ENCODE results near the gene LIPC.

DNA sequence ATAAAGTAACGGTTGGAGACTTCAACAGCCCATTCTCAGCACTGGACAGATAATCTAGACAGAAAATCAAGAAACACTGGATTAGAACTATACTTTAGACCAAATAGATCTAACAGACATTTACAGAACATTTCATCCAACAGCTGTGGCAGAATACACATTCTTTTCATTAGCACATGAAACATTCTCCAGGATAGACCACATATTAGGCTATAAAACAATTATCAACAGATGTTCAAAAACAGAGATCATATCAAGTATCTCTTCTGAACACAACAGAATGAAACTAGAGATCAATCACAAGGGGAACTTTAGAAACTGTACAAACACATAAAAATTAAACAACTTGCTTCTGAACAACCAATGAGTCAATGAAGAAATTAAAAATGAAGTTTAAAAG lies 184.4 kb downstream of the LIPC start:
- TF ChIP-seq, protein P1, sequence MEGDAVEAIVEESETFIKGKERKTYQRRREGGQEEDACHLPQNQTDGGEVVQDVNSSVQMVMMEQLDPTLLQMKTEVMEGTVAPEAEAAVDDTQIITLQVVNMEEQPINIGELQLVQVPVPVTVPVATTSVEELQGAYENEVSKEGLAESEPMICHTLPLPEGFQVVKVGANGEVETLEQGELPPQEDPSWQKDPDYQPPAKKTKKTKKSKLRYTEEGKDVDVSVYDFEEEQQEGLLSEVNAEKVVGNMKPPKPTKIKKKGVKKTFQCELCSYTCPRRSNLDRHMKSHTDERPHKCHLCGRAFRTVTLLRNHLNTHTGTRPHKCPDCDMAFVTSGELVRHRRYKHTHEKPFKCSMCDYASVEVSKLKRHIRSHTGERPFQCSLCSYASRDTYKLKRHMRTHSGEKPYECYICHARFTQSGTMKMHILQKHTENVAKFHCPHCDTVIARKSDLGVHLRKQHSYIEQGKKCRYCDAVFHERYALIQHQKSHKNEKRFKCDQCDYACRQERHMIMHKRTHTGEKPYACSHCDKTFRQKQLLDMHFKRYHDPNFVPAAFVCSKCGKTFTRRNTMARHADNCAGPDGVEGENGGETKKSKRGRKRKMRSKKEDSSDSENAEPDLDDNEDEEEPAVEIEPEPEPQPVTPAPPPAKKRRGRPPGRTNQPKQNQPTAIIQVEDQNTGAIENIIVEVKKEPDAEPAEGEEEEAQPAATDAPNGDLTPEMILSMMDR (IDR thresholded peaks at IDR 0.05), result no peak
- no peak for TF ChIP-seq POLR2A (IDR thresholded peaks at IDR 0.05)

All from thyroid gland (tissue), 4 donors.